Pulmonary artery endothelial cell (primary cell): ENCODE data around the gene OR52E4. TPM values are rescaled to one million over a fixed set of nuclear protein-coding genes. Genes with fewer than 3 reads are reported as not detected.

Experiments used
- DNase-seq: peaks from one replicate; pipeline ENCODE4 v3.0.0-alpha.2; 2011; ENCODE audit warnings: low read depth, low spot score
- total RNA-seq: library from RNA; depleted of rRNA; stranded (reverse); fragments of >200 nt; gene quantifications from 2 replicates; pipeline ENCODE4 v1.2.3, GENCODE V29; 2014

OR52E4 gene
- total RNA-seq: not detected in 2 replicates

DNA sequence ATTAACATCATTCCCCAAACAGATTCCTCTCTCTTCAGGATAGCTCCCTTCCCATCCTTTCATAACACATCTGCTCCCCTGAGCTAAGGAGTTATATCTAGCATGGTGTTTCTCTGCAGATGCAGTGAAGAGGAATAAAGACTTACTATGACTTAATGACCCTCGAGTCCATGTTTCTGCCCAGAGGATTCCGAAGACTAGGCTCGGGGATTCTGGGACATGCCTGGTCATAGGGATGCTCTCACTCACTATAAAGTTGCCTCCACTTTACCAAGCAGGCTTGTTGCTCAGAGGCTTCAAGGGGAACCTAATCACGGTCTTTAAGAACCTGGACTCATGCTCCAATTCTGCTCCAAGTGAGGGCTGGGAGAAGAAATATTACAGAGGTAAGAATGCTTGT is at the start of gene OR52E4:
Gene OR52E4, plus strand, starts transcription at position 301 of the 400 bp plus-strand sequence. CDS start 3,664 bp downstream, outside the sequence.
- DNase-seq: no peak

DNA sequence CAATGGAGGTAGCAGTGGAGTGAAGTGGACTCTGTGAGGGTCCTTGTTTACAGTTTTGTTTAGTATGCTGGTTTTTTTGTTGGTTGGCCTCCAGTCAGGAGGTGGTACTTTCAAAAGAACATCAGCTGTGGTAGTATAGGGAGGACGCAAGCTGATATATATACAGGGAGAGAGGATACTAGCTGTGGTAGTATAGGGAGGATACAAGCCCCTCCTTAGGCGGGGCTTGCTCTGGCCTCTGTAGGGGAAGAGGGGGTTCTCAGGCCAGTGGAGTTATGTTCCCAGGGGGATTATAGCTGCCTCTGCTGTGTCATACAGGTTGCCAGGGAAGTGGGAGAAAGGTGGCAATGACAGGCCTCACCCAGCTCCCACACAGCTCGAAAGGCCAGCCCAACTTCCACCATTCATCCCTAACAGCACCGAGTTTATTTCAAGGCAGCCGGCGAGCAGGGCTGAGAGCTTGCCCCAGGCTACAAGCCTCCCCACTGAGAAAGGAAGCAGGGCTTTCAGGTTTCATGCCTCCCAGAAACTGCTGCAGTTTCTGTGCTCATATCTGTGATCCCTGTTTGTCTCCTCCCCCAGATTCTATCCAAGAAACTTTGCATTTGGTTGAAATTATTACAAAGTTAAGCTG is 49.1 kb upstream of the OR52E4 start:
- no peak for DNase-seq

DNA sequence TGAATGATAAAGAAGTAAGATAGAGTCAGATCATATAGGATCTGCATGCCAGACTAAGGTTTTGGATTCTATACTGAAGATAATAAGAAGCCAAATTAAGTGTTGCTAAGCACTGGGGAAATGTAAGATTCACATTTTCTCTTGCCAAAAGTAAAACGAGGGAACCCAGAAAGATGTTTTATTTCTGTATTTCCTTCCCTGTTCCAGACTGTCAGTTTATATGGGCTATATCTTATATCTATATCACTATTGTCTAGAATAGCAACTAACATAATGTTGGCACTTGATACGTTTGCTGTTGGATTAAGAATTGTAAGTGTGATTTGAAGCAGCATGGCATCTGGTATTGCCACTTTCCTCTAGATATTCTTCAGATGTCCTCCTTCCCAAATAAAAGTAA is 47.0 kb upstream of the OR52E4 start:
- DNase-seq: no peak

DNA sequence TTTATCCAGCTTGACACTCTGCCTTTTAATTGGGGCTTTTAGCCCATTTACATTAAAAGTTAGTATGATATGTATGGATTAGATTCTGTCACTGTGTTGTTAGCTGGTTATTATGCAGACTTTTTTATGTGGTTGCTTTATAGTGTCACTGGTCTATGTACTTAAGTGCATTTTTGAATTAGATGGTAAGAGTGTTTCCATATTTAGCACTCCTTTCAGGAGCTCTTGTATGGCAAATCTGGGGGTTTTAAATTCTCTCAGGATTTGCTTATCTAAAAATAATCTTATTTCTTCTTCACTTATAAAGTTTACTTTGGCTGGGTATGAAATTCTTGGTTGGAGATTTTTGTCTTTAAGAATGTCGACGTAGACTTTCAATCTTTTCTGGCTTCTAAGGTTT is 42.7 kb upstream of the OR52E4 start:
- no peak for DNase-seq

DNA sequence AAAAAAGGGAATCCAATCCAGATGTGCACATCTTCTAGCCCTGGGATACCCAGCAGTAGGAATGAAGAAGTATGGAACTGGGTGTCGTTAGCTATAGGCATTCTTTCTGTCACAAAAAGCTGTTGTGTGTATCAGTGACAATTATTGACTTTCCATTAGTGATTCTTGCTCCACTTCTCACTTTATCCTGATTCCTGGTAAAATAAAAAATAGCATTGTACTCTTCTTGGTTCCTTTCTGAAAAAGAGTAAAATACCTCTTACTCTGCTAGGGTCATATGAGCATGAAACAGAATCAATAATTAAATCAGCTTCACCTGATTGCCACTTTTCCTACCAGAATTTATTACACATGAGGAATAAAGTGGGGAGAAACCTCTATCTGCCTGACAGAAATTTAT is 38.6 kb upstream of the OR52E4 start, which contains the start of gene OR52E6:
Gene OR52E6, minus strand, starts transcription at position 101 of the 400 bp plus-strand sequence. Its CDS starts 0 bp downstream, at position 101.
- no peak for DNase-seq

DNA sequence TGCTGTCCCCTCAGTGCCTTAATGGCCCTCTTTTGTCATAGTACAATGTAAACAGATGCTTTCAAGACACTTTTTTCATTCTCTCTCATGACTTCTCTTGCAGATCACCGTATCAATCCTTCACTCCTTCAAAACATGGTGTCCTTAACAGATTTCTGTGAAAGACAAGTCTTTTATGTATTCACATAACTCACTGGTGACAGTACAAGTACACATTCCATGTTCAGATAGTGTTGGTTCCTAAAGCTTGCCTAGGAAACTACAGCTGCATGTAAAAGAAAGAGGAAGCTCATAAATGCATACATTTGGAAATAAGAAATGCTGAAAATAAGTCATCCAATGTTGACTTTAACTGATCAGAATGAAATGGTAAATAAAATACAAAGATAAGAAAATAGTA is 33.7 kb upstream of the OR52E4 start:
- DNase-seq: no peak

DNA sequence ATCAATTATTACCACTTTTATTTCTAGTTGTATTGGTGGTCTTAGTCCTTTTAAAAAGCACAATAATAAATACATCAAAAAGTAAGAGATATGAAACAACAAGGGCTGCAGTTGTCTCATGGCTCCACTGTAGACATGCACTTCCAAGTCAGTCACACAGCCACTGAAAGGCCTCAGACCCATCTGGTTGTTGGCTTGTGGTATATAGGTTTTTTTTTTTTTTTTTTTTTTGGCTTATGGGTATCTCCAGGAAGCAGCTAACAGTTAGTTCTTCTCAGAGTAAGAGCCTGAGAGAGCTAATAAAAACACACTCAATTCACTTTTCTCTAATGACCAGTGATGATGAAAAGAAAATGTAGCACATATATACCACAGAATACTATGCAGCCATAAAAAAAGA is 32.7 kb upstream of the OR52E4 start:
- no peak for DNase-seq

DNA sequence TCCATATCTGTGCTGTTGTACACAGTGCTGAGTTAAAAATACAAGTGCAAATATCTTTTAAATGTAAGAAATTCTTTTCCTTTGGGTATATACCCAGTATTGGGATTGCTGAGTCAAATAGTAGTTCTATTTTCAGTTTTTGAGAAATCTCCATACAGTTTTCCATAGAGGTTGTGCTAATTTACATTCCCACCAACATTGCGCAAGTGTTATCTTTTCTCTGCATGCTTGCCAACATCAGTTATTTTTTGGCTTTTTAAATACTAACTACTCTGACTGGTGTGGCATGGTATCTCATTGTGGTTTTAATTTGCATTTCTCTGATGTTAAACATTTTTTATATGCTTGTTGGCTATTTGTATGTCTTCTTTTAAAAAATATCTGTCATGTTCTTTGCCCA is 29.4 kb upstream of the OR52E4 start:
- DNase-seq: no peak

DNA sequence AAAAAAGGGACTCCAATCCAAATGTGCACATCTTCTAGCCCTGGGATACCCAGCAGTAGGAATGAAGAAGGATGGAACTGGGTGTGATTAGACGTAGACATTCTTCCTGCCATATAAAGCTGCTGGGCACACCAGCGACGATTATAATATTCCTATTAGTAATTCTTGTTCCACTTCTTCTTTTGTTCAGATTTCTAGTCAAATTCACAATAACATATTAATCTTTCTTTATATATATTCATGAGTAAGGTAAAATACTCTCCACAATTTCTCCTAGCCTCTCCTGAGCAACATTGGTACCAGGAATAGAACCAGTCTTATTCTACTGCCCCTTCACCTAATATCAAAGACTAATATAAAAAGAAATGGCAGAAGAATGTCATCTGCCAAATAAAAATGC is 22.8 kb upstream of the OR52E4 start, which contains the start of gene OR52E8:
Gene OR52E8, minus strand, starts transcription at position 101 of the 400 bp plus-strand sequence. Its CDS starts 0 bp downstream, at position 101.
- no peak for DNase-seq

DNA sequence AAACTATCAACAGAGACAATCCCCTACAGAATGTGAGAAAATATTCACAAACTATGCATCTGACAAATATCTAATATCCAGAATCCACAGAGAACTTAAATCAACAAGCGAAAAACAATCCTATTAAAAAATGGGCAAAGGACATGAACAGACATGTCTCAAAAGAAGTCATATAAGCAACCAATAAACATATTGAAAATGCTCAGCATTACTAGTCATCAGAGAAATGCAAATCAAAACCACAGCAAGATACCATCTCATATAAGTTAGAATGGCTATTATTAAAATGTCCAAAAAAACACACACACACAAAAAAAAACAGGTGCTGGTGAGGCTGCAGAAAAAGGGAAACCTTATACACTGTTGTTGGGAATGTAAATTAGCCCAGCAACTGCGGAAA is 14.6 kb upstream of the OR52E4 start:
- DNase-seq: no peak

DNA sequence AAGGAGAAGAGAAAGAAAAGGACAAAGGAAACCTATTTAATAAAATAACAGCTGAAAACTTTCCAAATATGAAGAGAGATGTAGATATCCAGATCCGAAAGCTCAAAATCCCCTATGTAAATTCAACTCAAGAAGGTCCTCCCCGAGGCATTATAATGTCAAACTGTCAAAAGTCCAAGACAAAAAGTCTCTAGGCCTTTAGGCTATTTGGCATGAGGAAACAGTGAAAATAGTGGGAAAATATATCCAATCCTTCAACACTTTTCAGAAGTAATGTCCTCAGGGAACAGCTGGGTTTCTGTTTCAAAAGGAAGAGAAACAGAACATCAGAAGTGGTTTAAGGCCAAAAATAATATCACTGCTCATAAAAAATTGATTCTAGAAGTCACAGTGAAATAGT is 1.9 kb upstream of the OR52E4 start:
- DNase-seq: no peak

DNA sequence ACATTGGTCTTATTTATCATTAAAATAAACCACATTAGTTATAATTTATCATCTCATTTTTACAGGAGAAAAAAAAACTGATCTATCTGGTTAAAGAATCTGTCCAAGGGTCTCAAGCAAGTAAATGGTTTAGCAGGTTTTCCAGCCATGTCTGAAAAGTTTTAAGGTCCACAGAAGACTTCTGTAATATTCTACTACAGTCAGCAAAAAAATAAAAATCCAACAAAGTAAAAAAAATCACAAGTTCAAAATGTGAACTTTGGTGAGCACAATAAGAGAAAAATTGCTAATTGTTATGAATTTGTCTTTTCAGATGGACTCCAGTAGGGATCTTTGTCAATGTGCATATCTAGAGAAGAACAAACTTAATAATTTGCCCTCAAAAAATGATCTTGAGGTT is 1.3 kb downstream of the OR52E4 start:
- DNase-seq: no peak

DNA sequence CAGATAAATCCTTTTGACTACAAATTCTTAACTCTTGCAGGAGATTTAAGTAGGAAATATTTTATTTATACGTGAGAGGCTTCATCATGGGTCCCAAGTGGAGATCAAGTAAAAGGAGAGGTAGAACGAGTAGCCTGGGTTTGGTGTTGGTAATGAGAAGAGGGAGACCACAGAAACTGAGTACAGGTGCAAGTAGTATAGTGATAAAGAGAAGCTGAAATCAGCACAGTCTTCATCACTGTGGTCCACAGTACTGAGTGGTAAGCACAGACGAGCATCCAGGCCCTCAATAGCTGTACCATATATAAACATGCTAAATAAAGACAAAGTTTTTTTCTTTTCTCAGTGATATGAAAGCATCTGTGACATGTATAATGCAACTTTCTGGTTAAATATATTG is 6.7 kb downstream of the OR52E4 start:
- no peak for DNase-seq

DNA sequence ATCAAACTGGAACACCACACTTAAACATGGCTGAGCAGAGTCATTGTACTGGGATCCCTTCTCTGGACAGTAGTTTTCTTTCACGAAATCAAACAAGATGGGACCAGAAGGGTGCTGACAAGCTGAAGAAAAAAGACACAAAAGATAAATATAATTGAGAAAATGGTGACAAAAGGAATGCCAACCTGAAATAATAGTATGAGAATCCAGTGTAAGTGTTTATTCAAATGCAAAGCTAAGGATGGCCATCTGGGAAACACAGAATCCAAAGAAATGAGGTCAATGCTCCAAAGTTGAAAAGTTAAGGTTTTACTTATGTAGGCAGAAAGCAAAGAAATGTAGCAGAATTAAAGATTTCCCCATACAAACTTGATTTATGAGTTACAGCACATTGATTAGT is 7.2 kb downstream of the OR52E4 start:
- DNase-seq: no peak

DNA sequence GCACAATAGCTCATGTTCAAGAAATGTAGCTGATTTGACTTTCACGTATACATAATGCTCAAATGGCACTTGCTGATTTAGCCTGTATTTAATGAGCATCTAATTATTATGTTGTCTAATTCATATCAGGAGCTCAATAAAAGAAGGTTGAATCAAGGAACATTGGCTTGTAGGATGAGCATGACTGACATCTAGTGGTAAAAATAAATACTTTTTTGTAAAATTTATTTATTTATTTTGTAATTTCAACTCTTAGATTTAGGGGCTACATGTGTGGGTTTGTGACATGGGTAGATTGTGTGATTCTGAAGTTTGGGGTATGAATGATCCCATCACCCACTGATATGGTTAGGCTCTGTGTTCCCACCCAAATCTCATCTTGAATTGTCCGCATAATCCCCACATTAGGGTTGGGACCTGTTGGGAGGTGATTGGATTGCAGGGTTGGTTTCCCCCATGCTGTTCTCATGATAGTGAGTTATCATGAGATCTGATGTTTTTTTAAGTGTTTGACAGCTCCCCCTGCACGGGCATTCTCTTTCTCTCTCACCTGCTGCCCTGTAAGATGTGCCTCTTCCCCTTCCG is 10.9 kb downstream of the OR52E4 start:
- no peak for DNase-seq

DNA sequence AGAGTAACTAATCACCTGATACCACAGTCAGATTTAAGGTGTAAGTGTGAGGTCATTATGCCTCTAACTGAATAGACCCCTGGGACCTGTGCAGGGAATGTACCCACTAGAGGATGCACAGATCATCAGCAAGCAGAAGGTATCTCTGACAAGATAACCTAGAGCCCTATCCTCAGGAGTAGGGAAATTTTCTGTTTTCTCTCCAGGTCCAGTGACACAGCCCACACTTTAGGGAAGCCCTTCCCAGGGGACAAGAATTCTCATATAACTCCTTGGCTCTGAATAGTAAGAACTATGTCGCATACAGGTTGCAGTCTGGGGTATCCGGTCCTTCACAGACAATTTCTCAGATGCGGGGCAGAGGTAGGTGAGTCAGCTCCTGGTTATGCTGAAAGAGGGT is 12.5 kb downstream of the OR52E4 start, which contains the start of gene OR52E5:
Gene OR52E5, plus strand, starts transcription at position 301 of the 400 bp plus-strand sequence. CDS start 7,569 bp downstream, outside the sequence.
- no peak for DNase-seq

DNA sequence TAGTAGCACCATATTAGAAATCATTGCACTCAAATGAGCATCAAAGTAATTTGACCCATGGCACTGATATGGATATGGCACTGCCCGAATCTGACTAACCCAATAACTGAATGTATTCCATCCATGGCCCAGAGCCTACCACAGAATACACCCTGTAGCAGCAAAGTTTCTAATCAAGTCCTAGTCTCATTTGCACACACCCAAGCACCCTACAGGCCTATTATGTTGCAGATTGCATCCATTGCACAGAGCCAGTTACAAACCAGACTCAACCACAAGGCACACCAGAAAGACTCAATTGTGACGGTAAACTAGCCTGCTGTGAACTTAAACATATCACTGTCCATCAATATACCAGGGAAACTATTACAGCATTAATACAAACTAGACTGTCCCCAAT is 19.1 kb downstream of the OR52E4 start:
- no peak for DNase-seq

DNA sequence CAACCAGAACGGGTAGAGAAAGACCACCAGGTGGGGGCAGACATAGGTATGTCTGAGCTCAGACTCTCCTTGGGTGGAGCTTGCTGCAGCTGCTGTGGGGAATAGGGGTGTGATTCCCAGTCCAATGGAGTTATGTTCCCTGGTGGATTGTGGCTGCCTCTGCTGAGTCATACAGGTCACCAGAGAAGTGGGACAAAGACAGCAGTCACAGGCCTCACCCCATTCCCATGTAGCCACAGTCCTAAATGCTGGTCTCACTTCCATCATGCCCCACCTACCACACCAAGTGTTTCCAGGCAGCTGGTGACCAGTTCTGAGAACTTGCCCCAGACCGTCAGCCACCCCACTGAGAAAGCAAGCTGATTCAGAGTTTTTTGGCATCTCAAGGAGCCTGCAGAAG is 30.1 kb downstream of the OR52E4 start:
- DNase-seq: no peak

DNA sequence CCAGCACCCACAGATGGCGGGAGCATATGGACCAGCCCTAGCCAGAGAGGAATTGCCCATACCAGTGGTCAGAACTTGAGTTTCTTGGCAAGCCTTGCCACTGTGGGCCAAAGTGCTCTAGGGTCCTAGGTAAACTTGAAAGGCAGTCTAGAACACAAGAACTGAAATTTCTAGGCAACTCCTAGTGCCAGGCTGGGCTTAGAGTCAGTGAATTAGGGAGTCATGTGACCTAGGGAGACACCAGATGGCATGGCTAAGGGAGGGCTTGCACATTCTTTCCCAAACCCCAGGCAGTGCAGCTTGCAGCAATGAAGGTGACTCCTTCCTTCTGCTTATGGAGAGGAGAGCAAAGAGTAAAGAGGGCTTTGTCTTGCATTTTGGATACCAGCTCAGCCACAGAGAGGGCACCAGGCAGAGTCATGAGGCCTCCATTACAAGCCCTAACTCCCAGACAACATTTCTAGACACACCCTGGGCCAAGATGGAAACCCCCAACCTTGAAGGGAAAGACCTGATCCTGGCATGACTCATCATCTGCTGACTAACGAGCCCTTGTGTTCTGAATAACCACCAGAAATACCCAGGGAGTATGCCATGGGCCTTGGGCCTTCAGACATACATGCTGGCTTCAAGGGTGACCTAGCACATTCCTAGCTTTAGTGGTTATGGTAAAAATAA is 42.5 kb downstream of the OR52E4 start:
- DNase-seq: no peak

DNA sequence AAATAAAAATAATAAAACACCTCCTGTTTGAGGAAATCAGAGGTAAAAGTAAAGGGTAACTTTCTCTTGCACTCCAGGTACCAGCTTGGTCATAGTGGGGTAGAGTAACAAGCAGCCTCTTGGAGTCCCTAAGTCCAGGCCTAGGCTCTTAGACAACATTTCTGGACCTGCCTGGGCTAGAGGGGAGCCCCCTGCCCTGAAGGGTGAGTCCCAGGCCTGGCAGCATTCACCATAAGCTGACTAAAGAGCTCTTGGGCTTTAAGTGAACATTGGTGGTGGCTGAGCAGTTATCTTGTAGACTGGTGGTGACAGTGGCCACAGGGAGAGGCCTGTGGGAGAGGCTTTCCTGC is 43.0 kb downstream of the OR52E4 start:
- no peak for DNase-seq

DNA sequence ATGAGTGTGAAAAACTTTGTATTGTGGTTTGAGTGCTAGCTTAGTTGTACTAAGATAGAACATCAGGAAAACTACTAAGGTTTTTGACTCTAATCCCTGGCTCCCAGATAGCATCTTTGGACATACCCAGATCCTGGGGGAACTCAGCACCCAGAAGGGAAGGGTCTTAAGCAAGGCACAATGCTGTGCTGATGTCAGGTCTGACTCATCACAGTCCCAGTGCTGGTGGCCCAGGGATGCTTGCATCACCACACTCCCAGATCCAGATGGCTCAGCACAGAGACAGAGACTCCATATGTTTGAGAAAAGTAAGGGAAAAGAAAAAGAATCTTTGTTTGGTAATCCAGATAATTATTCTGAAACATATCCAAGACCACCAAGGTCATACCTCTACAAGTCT is 43.4 kb downstream of the OR52E4 start:
- DNase-seq: no peak

DNA sequence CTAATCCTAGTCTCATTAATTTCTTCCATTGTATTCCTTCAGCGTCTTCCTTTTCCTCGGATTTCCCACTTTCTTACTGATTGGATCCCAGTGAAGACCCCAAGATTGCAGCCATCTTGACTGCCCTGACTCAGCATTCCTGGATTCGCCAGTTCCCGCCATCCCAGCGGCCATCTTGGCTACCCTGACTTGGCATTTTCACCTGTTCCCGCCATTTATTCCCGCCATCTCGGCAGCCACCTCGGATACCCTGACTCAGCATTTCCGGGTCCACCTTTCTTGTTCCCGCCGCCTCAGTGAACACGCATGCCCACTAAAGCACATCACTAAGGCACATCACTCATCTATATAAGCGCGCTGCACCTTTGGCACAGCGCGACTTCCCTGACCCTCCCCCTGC is 47.8 kb downstream of the OR52E4 start:
- no peak for DNase-seq

DNA sequence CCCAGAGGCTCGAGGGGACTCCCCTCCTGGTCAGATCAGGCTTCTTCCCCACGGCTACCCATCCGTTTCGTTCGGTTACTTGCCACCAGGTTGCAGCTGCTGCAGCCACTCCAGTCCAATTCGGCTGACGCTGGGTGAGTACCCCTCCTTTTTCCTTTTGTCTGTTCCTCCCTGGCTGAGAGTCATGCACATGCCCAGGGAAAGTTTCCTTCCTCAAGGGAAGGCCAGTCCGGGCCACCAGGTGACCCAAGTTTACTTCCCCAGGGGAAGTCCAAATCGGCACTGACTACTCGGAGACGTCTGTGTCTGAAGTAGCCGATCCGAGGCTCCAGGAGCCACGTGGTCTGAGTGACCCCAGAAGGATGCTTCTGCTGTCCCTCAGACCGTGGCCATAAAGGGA is 48.4 kb downstream of the OR52E4 start:
- no peak for DNase-seq
